Endothelial cell (in vitro differentiated cells): ENCODE measurements around the gene DNAH5. TPM values are rescaled to one million over a fixed set of nuclear protein-coding genes. Genes with fewer than 3 reads are reported as not detected.

Experiments
- DNase-seq: peaks from one replicate; pipeline ENCODE4 v3.0.0; 2021; ENCODE audit warnings: low spot score
- H3K27ac Mint-ChIP-seq: one replicate; pipeline ENCODE4 v1.8.0; 2021; ENCODE audit warnings: mixed read lengths, inconsistent platforms; ENCODE audit not compliant: unreplicated experiment
- H3K27me3 Mint-ChIP-seq: one replicate; pipeline ENCODE4 v1.8.0; 2021; ENCODE audit warnings: mild to moderate bottlenecking, moderate library complexity, mixed read lengths, inconsistent platforms; ENCODE audit not compliant: unreplicated experiment
- H3K36me3 Mint-ChIP-seq: one replicate; pipeline ENCODE4 v1.8.0; 2021; ENCODE audit warnings: mild to moderate bottlenecking, low read depth, mixed read lengths, inconsistent platforms; ENCODE audit not compliant: unreplicated experiment
- H3K4me1 Mint-ChIP-seq: one replicate; pipeline ENCODE4 v1.8.0; 2021; ENCODE audit warnings: mild to moderate bottlenecking, mixed read lengths, inconsistent platforms; ENCODE audit not compliant: unreplicated experiment
- H3K4me3 Mint-ChIP-seq: one replicate; pipeline ENCODE4 v1.8.0; 2021; ENCODE audit warnings: mild to moderate bottlenecking, mixed read lengths, inconsistent platforms; ENCODE audit not compliant: unreplicated experiment
- H3K9me3 Mint-ChIP-seq: one replicate; pipeline ENCODE4 v1.8.0; 2021; ENCODE audit warnings: mixed read lengths, inconsistent platforms; ENCODE audit not compliant: unreplicated experiment
- CTCF ChIP-seq: fragments of 200-600 bp; sonication (generic); IDR thresholded peaks from one replicate; pipeline ENCODE4 v1.5.0; 2021; ENCODE audit warnings: antibody characterized with exemption; ENCODE audit not compliant: unreplicated experiment
- total RNA-seq: library from RNA; stranded (reverse); fragmentation: NEBNext Ultra II Directional; extraction: Animal tissue kit (Norgen Biotek cat#: 25700); gene quantifications from one replicate; pipeline ENCODE4 v1.2.1, GENCODE V29; 2021; ENCODE audit not compliant: unreplicated experiment

The DNAH5 gene
- total RNA-seq, 1 donor from 2014 or later: 0.80 TPM

- no peak overlapping the region for H3K4me3 Mint-ChIP-seq
- no peak for TF ChIP-seq CTCF
- H3K27me3 Mint-ChIP-seq: peaks cover 2% of the 10 kb centered on the region
- no peaks in the 10 kb centered on the region for H3K4me1 Mint-ChIP-seq
- no peak overlapping the region for H3K27ac Mint-ChIP-seq
- H3K36me3 Mint-ChIP-seq: no peaks in the 10 kb centered on the region
- H3K9me3 Mint-ChIP-seq: no peaks in the 10 kb centered on the region
- DNase-seq: no peak
These were observed 113.1 kb downstream of the DNAH5 start for GRCh38 chr5:13831351-13831750.

GRCh38 chr5:13830536-13830935, 114.0 kb downstream of the DNAH5 start:
- Mint-ChIP-seq H3K36me3 (no peaks in the 10 kb centered on the region), H3K4me1 (no peaks in the 10 kb centered on the region), H3K27ac (no peak overlapping the region), H3K4me3 (no peak overlapping the region), H3K27me3 (peaks cover 2% of the 10 kb centered on the region), H3K9me3 (no peaks in the 10 kb centered on the region)
- DNase-seq: no peak
- TF ChIP-seq CTCF: no peak

- Mint-ChIP-seq H3K9me3 (no peaks in the 10 kb centered on the region), H3K4me1 (no peaks in the 10 kb centered on the region), H3K27ac (no peak overlapping the region), H3K36me3 (no peaks in the 10 kb centered on the region), H3K4me3 (no peak overlapping the region), H3K27me3 (no peaks in the 10 kb centered on the region)
- no peak for TF ChIP-seq CTCF
- DNase-seq: no peak
These were observed 123.1 kb downstream of the DNAH5 start for GRCh38 chr5:13821366-13821765.

GRCh38 chr5:13816126-13816525, 128.4 kb downstream of the DNAH5 start:
- Mint-ChIP-seq H3K27me3 (no peaks in the 10 kb centered on the region), H3K27ac (no peak overlapping the region), H3K36me3 (no peaks in the 10 kb centered on the region), H3K4me3 (no peak overlapping the region), H3K9me3 (no peaks in the 10 kb centered on the region), H3K4me1 (no peaks in the 10 kb centered on the region)
- no peak for TF ChIP-seq CTCF
- DNase-seq: no peak

GRCh38 chr5:13814301-13814700, 130.2 kb downstream of the DNAH5 start:
- Mint-ChIP-seq H3K4me3 (no peak overlapping the region), H3K27ac (no peak overlapping the region), H3K27me3 (no peaks in the 10 kb centered on the region), H3K36me3 (no peaks in the 10 kb centered on the region), H3K4me1 (no peaks in the 10 kb centered on the region), H3K9me3 (no peaks in the 10 kb centered on the region)
- no peak for TF ChIP-seq CTCF
- DNase-seq: no peak
